DND-41 (cell line): ENCODE data around the gene NEBL.

Experiments
- ATAC-seq: fragments of 200-7000 bp; cut with Tn5 transposase; 3 replicates; pipeline ENCODE4 v1.9.1; 2021; ENCODE audit warnings: low read depth; ENCODE audit not compliant: insufficient read depth
- DNase-seq: peaks from one replicate; pipeline ENCODE4 v3.0.0-alpha.2; 2020
- H2AFZ ChIP-seq: 2 replicates; pipeline ENCODE4 v1.6.0; 2012; ENCODE audit warnings: low read depth, low read length
- H3K27ac ChIP-seq: 2 replicates; pipeline ENCODE4 v1.5.1; 2012; ENCODE audit warnings: low read length, inconsistent platforms
- H3K27me3 ChIP-seq: fragments of 200-600 bp; sonication (generic); 2 replicates; pipeline ENCODE4 v1.6.0; 2012; ENCODE audit warnings: low read length, mild to moderate bottlenecking, inconsistent platforms; ENCODE audit not compliant: insufficient read depth, poor library complexity
- H3K36me3 ChIP-seq: 2 replicates; pipeline ENCODE4 v1.5.1; 2012; ENCODE audit warnings: low read length, inconsistent platforms; ENCODE audit not compliant: insufficient read depth
- H3K4me1 ChIP-seq: 2 replicates; pipeline ENCODE4 v1.5.1; 2012; ENCODE audit warnings: mild to moderate bottlenecking, low read length; ENCODE audit not compliant: insufficient read depth
- H3K4me2 ChIP-seq: 2 replicates; pipeline ENCODE4 v1.6.0; 2012; ENCODE audit warnings: mild to moderate bottlenecking, moderate library complexity, low read length, inconsistent platforms; ENCODE audit not compliant: insufficient read depth
- H3K4me3 ChIP-seq, 2 experiments: fragments of 200-600 bp in 1 of 2; shearing (Covaris generic) in 1 of 2; 2 replicates each; pipeline ENCODE4 v1.5.1; 2012 to 2016; ENCODE audit warnings: inconsistent platforms in 2 of 2, low read length in 2 of 2, mild to moderate bottlenecking in 2 of 2, low read depth in 1 of 2, moderate library complexity in 1 of 2
- H3K79me2 ChIP-seq: 2 replicates; pipeline ENCODE4 v1.6.0; 2012; ENCODE audit warnings: low read length, inconsistent platforms; ENCODE audit not compliant: insufficient read depth
- H3K9ac ChIP-seq: 2 replicates; pipeline ENCODE4 v1.6.0; 2012; ENCODE audit warnings: low read depth, mild to moderate bottlenecking, inconsistent platforms, low read length, moderate library complexity
- H3K9me3 ChIP-seq: 2 replicates; pipeline ENCODE4 v1.5.1; 2012; ENCODE audit warnings: low read length, moderate library complexity, mild to moderate bottlenecking, inconsistent platforms; ENCODE audit not compliant: insufficient read depth, severe bottlenecking
- H4K20me1 ChIP-seq: 2 replicates; pipeline ENCODE4 v1.6.0; 2012; ENCODE audit warnings: low read length; ENCODE audit not compliant: insufficient read depth
- EZH2 ChIP-seq: IDR thresholded peaks from 3 replicates; pipeline ENCODE4 v1.6.1; 2012; ENCODE audit warnings: borderline replicate concordance, low read depth, mild to moderate bottlenecking, moderate library complexity, low read length, inconsistent platforms; ENCODE audit not compliant: severe bottlenecking
- TF ChIP-seq, protein P1 (sequence below): IDR thresholded peaks from 2 replicates; pipeline ENCODE4 v1.5.1; 2012; ENCODE audit warnings: borderline replicate concordance, low read length, moderate library complexity, mild to moderate bottlenecking; ENCODE audit not compliant: poor library complexity, severe bottlenecking; ENCODE audit errors: extremely low read depth

The NEBL gene

DNA sequence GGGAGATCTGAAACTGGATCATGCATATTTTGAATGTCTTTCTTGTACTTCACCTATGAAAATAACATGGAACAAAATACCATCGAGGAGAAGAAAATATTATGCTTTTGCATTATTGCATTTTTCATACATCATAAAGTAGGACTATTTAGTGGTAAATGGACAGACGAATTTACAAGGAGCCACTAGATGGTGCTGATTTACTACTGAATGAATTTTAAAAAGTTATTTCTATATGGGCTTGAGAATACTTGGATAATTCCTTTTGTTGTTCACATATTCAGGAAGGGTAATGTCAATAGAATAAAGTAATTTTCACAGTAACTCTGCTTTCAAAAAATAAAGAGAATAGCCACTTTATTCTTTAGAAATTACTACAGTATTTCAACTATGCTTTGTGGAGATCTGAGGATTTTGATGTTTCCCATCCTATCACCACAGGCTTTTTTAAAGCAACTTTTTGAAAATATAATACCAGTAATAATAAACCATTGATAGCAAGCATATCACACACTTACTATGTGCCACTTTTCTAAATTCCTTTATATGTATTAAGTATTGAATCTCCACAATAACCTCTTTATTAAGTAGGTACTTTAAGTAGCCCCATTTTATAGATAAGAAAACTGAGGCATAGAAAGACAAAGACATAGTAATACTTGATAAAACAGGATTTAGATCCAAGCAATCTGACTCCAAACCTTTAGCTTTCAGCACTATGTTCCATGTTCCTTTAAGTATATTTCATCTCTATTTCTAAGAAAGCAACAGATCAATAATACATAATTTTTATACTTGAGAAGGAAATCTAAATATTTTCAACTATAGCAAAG, 38.6 kb downstream of the NEBL start:
- Histone ChIP-seq H3K4me3 (no peak overlapping the region), H4K20me1 (no peaks in the 10 kb centered on the region; the same call in 1 of the 2 replicates), H3K9ac (no peak overlapping the region), H3K36me3 (no peaks in the 10 kb centered on the region), H3K27me3 (no peaks in the 10 kb centered on the region), H3K4me1 (no peaks in the 10 kb centered on the region), H3K4me2 (no peak overlapping the region), H3K27ac (no peak overlapping the region), H3K79me2 (no peaks in the 10 kb centered on the region), H2AFZ (no peak overlapping the region), H3K9me3 (no peaks in the 10 kb centered on the region)
- TF ChIP-seq, protein P1, sequence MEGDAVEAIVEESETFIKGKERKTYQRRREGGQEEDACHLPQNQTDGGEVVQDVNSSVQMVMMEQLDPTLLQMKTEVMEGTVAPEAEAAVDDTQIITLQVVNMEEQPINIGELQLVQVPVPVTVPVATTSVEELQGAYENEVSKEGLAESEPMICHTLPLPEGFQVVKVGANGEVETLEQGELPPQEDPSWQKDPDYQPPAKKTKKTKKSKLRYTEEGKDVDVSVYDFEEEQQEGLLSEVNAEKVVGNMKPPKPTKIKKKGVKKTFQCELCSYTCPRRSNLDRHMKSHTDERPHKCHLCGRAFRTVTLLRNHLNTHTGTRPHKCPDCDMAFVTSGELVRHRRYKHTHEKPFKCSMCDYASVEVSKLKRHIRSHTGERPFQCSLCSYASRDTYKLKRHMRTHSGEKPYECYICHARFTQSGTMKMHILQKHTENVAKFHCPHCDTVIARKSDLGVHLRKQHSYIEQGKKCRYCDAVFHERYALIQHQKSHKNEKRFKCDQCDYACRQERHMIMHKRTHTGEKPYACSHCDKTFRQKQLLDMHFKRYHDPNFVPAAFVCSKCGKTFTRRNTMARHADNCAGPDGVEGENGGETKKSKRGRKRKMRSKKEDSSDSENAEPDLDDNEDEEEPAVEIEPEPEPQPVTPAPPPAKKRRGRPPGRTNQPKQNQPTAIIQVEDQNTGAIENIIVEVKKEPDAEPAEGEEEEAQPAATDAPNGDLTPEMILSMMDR = peak; percentile 58
- no peak for TF ChIP-seq EZH2
- DNase-seq (no peak), ATAC-seq (no peak)

DNA sequence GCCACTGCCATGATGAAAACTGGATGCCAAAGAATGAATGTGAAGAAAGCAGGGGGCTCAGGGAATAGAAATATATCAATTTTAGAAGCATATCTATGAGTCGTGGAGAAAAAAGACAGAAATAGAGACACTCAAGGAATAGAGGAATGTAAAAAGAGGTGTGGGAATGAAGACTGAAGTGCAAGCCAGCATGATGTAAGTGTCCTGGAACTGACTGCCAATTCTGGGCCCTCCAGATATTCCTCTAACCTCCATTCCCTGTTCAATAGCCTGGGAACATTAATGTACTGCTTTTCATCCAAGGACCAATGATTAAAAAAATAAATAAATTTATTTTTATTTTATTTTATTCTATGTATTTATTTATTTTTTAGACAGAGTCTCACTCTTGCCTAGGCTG, 40.6 kb downstream of the NEBL start:
- Histone ChIP-seq H3K27ac (no peak overlapping the region), H3K79me2 (no peaks in the 10 kb centered on the region), H3K27me3 (no peaks in the 10 kb centered on the region), H3K9ac (no peak overlapping the region), H3K4me2 (no peak overlapping the region), H3K9me3 (no peaks in the 10 kb centered on the region), H4K20me1 (no peaks in the 10 kb centered on the region; the same call in 1 of the 2 replicates), H3K4me1 (no peaks in the 10 kb centered on the region), H3K4me3 (no peak overlapping the region), H3K36me3 (no peaks in the 10 kb centered on the region), H2AFZ (no peak overlapping the region)
- ATAC-seq (no peak), DNase-seq (no peak)
- TF ChIP-seq, protein P1 = no peak
- TF ChIP-seq EZH2 = no peak

DNA sequence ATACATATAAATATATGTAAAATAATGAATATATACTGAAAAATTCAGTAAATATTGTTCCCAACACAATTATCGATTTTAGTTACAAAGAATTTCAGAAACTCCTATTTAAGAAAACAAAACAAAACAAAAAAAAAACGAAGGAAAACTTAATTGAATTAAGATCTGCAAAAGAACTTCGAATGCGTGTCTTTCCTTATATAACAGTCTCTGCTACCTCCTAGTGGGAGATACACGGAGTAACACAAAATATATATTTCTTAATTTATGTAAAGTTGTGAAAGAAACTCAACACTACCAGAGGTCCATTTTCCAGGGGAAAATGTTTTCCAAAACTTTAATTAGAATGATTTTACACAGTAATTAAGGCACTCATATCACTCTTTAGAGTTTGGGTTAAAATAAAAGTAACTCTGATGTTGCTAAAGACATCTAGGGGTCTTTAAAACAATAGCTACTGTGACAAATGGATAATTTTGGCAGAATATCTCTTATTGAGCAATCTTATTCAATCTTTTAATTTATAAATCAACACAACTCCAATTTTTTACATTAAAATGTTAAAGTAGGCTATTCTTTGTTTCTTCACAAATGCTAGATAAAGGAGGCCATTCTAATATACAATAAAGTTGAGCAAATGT, 41.6 kb downstream of the NEBL start:
- Histone ChIP-seq H4K20me1 (no peaks in the 10 kb centered on the region; the same call in 1 of the 2 replicates), H3K36me3 (no peaks in the 10 kb centered on the region), H2AFZ (no peak overlapping the region), H3K9ac (no peak overlapping the region), H3K4me2 (no peak overlapping the region), H3K27ac (no peak overlapping the region), H3K79me2 (no peaks in the 10 kb centered on the region), H3K9me3 (no peaks in the 10 kb centered on the region), H3K4me1 (no peaks in the 10 kb centered on the region), H3K4me3 (no peak overlapping the region), H3K27me3 (no peaks in the 10 kb centered on the region)
- TF ChIP-seq, protein P1 = peak; percentile 45
- TF ChIP-seq EZH2 = no peak
- DNase-seq (no peak), ATAC-seq (no peak)
